ENCODE data around the gene DHFR.

DNA sequence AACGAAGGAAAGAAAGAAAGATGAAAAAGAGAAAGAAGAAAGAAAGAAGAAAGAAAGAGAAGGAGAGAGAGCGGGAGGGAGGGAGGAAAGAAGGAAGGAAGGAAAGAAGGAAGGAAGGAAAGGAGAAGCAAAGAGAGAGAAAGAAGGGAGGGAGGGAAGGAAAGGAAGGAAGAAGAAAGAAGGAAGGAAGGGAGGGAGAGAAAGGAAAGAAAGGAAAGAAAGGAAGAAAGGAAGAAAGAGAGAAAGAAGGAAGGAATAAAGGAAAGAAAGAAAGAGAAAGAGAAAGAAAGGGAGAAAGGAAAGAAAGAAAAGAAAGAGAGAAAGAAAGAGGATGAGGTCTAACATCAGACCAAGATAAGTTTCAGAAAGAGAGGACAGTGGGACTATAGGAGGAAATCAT, 75.7 kb downstream of the DHFR start:
- TF ChIP-seq CTCF (IDR thresholded peaks at IDR 0.05) (no peak), EZH2 (IDR thresholded peaks at IDR 0.05; ENCODE audit: borderline replicate concordance, insufficient read depth, low read depth, low read length, poor library complexity, severe bottlenecking) (no peak)

Measured in B cell (primary cell).